WTC11 (cell line): ENCODE results near the gene DHPS. TPM values are rescaled to one million over a fixed set of nuclear protein-coding genes. Genes with fewer than 3 reads are reported as not detected.
A peak's percentile ranks its signal among the peaks of the same experiment; 100 is the strongest.

Experiments used
- ATAC-seq: fragments of 200-7000 bp; cut with Tn5 transposase; 2 replicates; pipeline ENCODE4 v1.10.0; 2021; ENCODE audit warnings: mild to moderate bottlenecking, moderate library complexity
- CTCF ChIA-PET: fragments of 300-600 bp; sonication (Branson Sonifier 250); formaldehyde crosslinking; loops from one replicate; lab custom pipeline; 2021; ENCODE audit warnings: antibody characterized with exemption; lab: Charles Lee
- POLR2A ChIA-PET: fragments of 350-600 bp; sonication (Branson Sonifier 250); formaldehyde crosslinking; loops from one replicate; lab custom pipeline; 2021; ENCODE audit warnings: antibody characterized with exemption; lab: Charles Lee
- DNase-seq: peaks from one replicate; pipeline ENCODE4 v3.0.0; 2021; ENCODE audit warnings: low spot score
- H3K27ac Mint-ChIP-seq: 2 replicates; pipeline ENCODE4 v1.8.0; 2021; ENCODE audit warnings: mixed read lengths
- H3K27me3 Mint-ChIP-seq: 2 replicates; pipeline ENCODE4 v1.8.0; 2021; ENCODE audit warnings: low read depth, mild to moderate bottlenecking, moderate library complexity, mixed read lengths
- H3K36me3 Mint-ChIP-seq: 2 replicates; pipeline ENCODE4 v1.8.0; 2021; ENCODE audit warnings: mixed read lengths
- H3K4me1 Mint-ChIP-seq: 2 replicates; pipeline ENCODE4 v1.8.0; 2022; ENCODE audit warnings: mixed read lengths
- H3K4me3 Mint-ChIP-seq: 2 replicates; pipeline ENCODE4 v1.8.0; 2021; ENCODE audit warnings: mild to moderate bottlenecking, moderate library complexity, mixed read lengths
- H3K9me3 Mint-ChIP-seq: 2 replicates; pipeline ENCODE4 v1.8.0; 2021; ENCODE audit warnings: mixed read lengths
- CBFB ChIP-seq: sonication (generic); formaldehyde crosslinking; IDR thresholded peaks from 2 replicates; pipeline ENCODE4 v1.8.1; 2022; ENCODE audit warnings: mild to moderate bottlenecking, low read depth, missing genetic modification reagents
- CREB1 ChIP-seq: sonication (generic); formaldehyde crosslinking; IDR thresholded peaks from 2 replicates; pipeline ENCODE4 v1.8.0; 2023; ENCODE audit warnings: mild to moderate bottlenecking, missing genetic modification reagents
- CREM ChIP-seq: sonication (generic); formaldehyde crosslinking; IDR thresholded peaks from 2 replicates; pipeline ENCODE4 v1.8.1; 2022; ENCODE audit warnings: mild to moderate bottlenecking, missing genetic modification reagents, moderate library complexity
- ELF4 ChIP-seq: sonication (generic); formaldehyde crosslinking; IDR thresholded peaks from 2 replicates; pipeline ENCODE4 v1.8.1; 2022; ENCODE audit warnings: low read depth, mild to moderate bottlenecking, moderate library complexity, missing genetic modification reagents
- EMX1 ChIP-seq: fragments of 250-450 bp; sonication (Bioruptor Pico); IDR thresholded peaks from 2 replicates; pipeline ENCODE4 v1.8.0; 2021; ENCODE audit warnings: mild to moderate bottlenecking
- ESRRA ChIP-seq: sonication (generic); formaldehyde crosslinking; IDR thresholded peaks from 2 replicates; pipeline ENCODE4 v1.8.1; 2022; ENCODE audit warnings: mild to moderate bottlenecking, missing genetic modification reagents, borderline replicate concordance
- FOXK1 ChIP-seq: sonication (generic); formaldehyde crosslinking; IDR thresholded peaks from 2 replicates; pipeline ENCODE4 v1.8.0; 2022; ENCODE audit warnings: mild to moderate bottlenecking, moderate library complexity, missing genetic modification reagents
- GTF2I ChIP-seq: fragments of 250-450 bp; sonication (Bioruptor Pico); conservative IDR thresholded peaks from 2 replicates; pipeline ENCODE4 v1.4.0; 2021; ENCODE audit warnings: mild to moderate bottlenecking
- IRF2 ChIP-seq: sonication (generic); formaldehyde crosslinking; IDR thresholded peaks from 2 replicates; pipeline ENCODE4 v1.8.0; 2022; ENCODE audit warnings: low read depth, missing genetic modification reagents, borderline replicate concordance
- JAZF1 ChIP-seq: fragments of 250-450 bp; sonication (Bioruptor Pico); IDR thresholded peaks from 2 replicates; pipeline ENCODE4 v1.9.0; 2021; ENCODE audit warnings: moderate library complexity, mild to moderate bottlenecking, inconsistent platforms
- MXD4 ChIP-seq: fragments of 250-450 bp; sonication (Bioruptor Pico); IDR thresholded peaks from 2 replicates; pipeline ENCODE4 v1.8.0; 2021; ENCODE audit warnings: mild to moderate bottlenecking, moderate library complexity, borderline replicate concordance
- NFE2L1 ChIP-seq: sonication (generic); formaldehyde crosslinking; IDR thresholded peaks from 2 replicates; pipeline ENCODE4 v1.8.1; 2023; ENCODE audit warnings: missing genetic modification reagents
- NFYB ChIP-seq: sonication (generic); formaldehyde crosslinking; conservative IDR thresholded peaks from 2 replicates; pipeline ENCODE4 v1.8.0; 2022; ENCODE audit warnings: low read depth, missing genetic modification reagents
- NR2C2 ChIP-seq: sonication (generic); formaldehyde crosslinking; IDR thresholded peaks from 2 replicates; pipeline ENCODE4 v1.8.0; 2022; ENCODE audit warnings: mild to moderate bottlenecking, missing genetic modification reagents
- SP1 ChIP-seq: sonication (generic); formaldehyde crosslinking; conservative IDR thresholded peaks from 2 replicates; pipeline ENCODE4 v1.8.1; 2022; ENCODE audit warnings: missing genetic modification reagents
- TCF7 ChIP-seq: sonication (generic); formaldehyde crosslinking; IDR thresholded peaks from 2 replicates; pipeline ENCODE4 v1.8.0; 2022; ENCODE audit warnings: mild to moderate bottlenecking, low read depth, missing genetic modification reagents, moderate library complexity
- TEAD1 ChIP-seq: sonication (generic); formaldehyde crosslinking; IDR thresholded peaks from 2 replicates; pipeline ENCODE4 v1.8.0; 2022; ENCODE audit warnings: mild to moderate bottlenecking, missing genetic modification reagents
- TP53 ChIP-seq: sonication (generic); formaldehyde crosslinking; IDR thresholded peaks from 2 replicates; pipeline ENCODE4 v1.8.1; 2023; ENCODE audit warnings: mild to moderate bottlenecking, missing genetic modification reagents
- ZNF121 ChIP-seq: sonication (generic); formaldehyde crosslinking; IDR thresholded peaks from 2 replicates; pipeline ENCODE4 v1.8.0; 2023; ENCODE audit warnings: missing genetic modification reagents
- ZNF671 ChIP-seq: fragments of 250-450 bp; sonication (Bioruptor Pico); IDR thresholded peaks from 2 replicates; pipeline ENCODE4 v1.8.0; 2021; ENCODE audit warnings: mild to moderate bottlenecking
- total RNA-seq: library from RNA; stranded (reverse); gene quantifications from 3 replicates; pipeline ENCODE4 v1.2.3, GENCODE V29; 2021
- TF ChIP-seq, protein P1 (sequence below): sonication (generic); formaldehyde crosslinking; IDR thresholded peaks from 2 replicates; pipeline ENCODE4 v1.8.1; 2023; ENCODE audit warnings: mild to moderate bottlenecking, moderate library complexity, missing genetic modification reagents
- TF ChIP-seq, protein P2 (sequence below): sonication (generic); formaldehyde crosslinking; IDR thresholded peaks from 2 replicates; pipeline ENCODE4 v1.8.0; 2022; ENCODE audit warnings: mild to moderate bottlenecking, missing genetic modification reagents
- TF ChIP-seq, protein P3 (sequence below): sonication (generic); formaldehyde crosslinking; conservative IDR thresholded peaks from 2 replicates; pipeline ENCODE4 v1.8.1; 2023; ENCODE audit warnings: mild to moderate bottlenecking, low read depth, missing genetic modification reagents, moderate library complexity
- TF ChIP-seq, protein P4 (sequence below): sonication (generic); formaldehyde crosslinking; IDR thresholded peaks from 2 replicates; pipeline ENCODE4 v1.8.1; 2022; ENCODE audit warnings: mild to moderate bottlenecking, moderate library complexity, missing genetic modification reagents
- TF ChIP-seq, protein P5 (sequence below): sonication (generic); formaldehyde crosslinking; conservative IDR thresholded peaks from 2 replicates; pipeline ENCODE4 v1.8.1; 2022; ENCODE audit warnings: mild to moderate bottlenecking, missing genetic modification reagents
- TF ChIP-seq, protein P6 (sequence below): fragments of 250-450 bp; sonication (Bioruptor Pico); IDR thresholded peaks from 2 replicates; pipeline ENCODE4 v1.9.0; 2021; ENCODE audit warnings: mild to moderate bottlenecking
- TF ChIP-seq, protein P7 (sequence below): fragments of 250-450 bp; sonication (Bioruptor Pico); IDR thresholded peaks from 2 replicates; pipeline ENCODE4 v1.9.0; 2021; ENCODE audit warnings: moderate library complexity, mild to moderate bottlenecking, inconsistent platforms, borderline replicate concordance

Gene DHPS
- total RNA-seq, 1 experiment from 2014 or later: 115 TPM

DNA sequence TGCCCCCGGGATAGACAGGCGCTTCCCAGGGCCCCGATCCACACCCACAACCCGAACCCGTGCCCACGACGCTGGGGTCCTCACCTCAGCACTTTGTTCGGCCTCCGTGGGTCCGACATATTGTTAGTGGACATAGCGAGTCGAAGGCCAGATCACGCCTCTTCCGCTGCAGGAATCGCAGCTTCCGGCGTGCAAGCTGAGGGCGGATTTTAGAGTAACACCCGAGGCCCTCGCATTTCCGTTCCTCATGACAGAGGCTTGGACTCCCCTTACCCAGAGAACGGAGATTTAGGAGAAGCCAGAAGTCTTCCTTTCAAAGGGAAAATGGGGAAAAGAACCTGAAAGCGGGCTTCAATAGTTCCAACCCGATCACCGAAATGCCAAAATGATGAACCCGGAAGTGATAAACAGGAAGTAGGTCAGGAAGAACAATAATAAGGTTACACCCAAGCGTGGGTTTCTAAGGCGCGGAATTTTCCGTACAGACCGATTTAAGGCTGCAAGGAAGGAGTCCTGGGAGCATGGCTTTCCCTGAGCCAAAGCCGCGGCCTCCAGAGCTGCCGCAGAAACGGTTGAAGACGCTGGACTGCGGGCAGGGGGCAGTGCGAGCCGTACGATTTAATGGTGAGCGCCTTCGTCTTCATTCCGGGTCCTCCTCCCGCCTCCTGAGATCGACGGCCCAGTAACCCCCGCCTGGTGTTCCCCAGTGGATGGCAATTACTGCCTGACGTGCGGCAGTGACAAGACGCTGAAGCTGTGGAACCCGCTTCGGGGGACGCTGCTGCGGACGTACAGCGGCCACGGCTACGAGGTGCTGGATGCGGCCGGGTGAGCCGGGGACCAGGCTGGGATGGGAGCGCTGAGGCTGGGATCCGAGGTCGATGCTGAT, 12.2 kb downstream of the DHPS start:
- ChIA-PET CTCF (interaction anchor here (1.0 to 3.1 kb wide), 5 partner anchors 12 to 216 kb away, joined by 3 to 22 read pairs (median 3); partner anchors contain the start of gene DHPS), POLR2A (interaction anchor here (1.2 to 1.4 kb wide), 2 partner anchors 30 to 185 kb away, joined by 3 to 4 read pairs; partner anchors contain the start of gene ZNF709)
- no peaks in the 10 kb centered on the region for H3K27me3 Mint-ChIP-seq
- peaks cover 33% of the 10 kb centered on the region for H3K4me1 Mint-ChIP-seq
- no peaks in the 10 kb centered on the region for H3K9me3 Mint-ChIP-seq
- DNase-seq (peak; percentile 59), ATAC-seq (no peak)
- peak overlapping the region; percentile 98 for H3K4me3 Mint-ChIP-seq
- peaks cover 18% of the 10 kb centered on the region for H3K36me3 Mint-ChIP-seq
- peak overlapping the region; percentile 100 for H3K27ac Mint-ChIP-seq
- TF ChIP-seq, protein P1, sequence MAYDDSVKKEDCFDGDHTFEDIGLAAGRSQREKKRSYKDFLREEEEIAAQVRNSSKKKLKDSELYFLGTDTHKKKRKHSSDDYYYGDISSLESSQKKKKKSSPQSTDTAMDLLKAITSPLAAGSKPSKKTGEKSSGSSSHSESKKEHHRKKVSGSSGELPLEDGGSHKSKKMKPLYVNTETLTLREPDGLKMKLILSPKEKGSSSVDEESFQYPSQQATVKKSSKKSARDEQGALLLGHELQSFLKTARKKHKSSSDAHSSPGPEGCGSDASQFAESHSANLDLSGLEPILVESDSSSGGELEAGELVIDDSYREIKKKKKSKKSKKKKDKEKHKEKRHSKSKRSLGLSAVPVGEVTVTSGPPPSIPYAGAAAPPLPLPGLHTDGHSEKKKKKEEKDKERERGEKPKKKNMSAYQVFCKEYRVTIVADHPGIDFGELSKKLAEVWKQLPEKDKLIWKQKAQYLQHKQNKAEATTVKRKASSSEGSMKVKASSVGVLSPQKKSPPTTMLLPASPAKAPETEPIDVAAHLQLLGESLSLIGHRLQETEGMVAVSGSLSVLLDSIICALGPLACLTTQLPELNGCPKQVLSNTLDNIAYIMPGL: peak; percentile 51; the same call in 1 of the 2 replicates
- TF ChIP-seq MXD4: no peak
- TF ChIP-seq NFYB (CRISPR knock-in tag): no peak; the same call in 1 of the 2 replicates
- TF ChIP-seq, protein P2, sequence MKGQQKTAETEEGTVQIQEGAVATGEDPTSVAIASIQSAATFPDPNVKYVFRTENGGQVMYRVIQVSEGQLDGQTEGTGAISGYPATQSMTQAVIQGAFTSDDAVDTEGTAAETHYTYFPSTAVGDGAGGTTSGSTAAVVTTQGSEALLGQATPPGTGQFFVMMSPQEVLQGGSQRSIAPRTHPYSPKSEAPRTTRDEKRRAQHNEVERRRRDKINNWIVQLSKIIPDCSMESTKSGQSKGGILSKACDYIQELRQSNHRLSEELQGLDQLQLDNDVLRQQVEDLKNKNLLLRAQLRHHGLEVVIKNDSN (CRISPR knock-in tag): peak; percentile 19; the same call in 1 of the 2 replicates
- TF ChIP-seq ESRRA (CRISPR knock-in tag): 0 out of 2 replicates have a peak, but pooled peaks have one; percentile 12
- TF ChIP-seq CREB1 (CRISPR knock-in tag): no peak
- TF ChIP-seq EMX1 (CRISPR knock-in tag): peak; percentile 66; the same call in 1 of the 2 replicates
- no peak; the same call in 1 of the 2 replicates for TF ChIP-seq NR2C2 (CRISPR knock-in tag)
- TF ChIP-seq TEAD1 (CRISPR knock-in tag): no peak; the same call in 1 of the 2 replicates
- no peak for TF ChIP-seq JAZF1 (CRISPR knock-in tag)
- peak; percentile 80 for TF ChIP-seq FOXK1 (CRISPR knock-in tag)
- TF ChIP-seq, protein P3, sequence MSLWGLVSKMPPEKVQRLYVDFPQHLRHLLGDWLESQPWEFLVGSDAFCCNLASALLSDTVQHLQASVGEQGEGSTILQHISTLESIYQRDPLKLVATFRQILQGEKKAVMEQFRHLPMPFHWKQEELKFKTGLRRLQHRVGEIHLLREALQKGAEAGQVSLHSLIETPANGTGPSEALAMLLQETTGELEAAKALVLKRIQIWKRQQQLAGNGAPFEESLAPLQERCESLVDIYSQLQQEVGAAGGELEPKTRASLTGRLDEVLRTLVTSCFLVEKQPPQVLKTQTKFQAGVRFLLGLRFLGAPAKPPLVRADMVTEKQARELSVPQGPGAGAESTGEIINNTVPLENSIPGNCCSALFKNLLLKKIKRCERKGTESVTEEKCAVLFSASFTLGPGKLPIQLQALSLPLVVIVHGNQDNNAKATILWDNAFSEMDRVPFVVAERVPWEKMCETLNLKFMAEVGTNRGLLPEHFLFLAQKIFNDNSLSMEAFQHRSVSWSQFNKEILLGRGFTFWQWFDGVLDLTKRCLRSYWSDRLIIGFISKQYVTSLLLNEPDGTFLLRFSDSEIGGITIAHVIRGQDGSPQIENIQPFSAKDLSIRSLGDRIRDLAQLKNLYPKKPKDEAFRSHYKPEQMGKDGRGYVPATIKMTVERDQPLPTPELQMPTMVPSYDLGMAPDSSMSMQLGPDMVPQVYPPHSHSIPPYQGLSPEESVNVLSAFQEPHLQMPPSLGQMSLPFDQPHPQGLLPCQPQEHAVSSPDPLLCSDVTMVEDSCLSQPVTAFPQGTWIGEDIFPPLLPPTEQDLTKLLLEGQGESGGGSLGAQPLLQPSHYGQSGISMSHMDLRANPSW (CRISPR knock-in tag): no peak
- TF ChIP-seq TP53: no peak
- no peak for TF ChIP-seq CBFB (CRISPR knock-in tag)
- TF ChIP-seq, protein P4, sequence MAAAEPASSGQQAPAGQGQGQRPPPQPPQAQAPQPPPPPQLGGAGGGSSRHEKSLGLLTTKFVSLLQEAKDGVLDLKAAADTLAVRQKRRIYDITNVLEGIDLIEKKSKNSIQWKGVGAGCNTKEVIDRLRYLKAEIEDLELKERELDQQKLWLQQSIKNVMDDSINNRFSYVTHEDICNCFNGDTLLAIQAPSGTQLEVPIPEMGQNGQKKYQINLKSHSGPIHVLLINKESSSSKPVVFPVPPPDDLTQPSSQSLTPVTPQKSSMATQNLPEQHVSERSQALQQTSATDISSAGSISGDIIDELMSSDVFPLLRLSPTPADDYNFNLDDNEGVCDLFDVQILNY (CRISPR knock-in tag): no peak
- TF ChIP-seq, protein P5, sequence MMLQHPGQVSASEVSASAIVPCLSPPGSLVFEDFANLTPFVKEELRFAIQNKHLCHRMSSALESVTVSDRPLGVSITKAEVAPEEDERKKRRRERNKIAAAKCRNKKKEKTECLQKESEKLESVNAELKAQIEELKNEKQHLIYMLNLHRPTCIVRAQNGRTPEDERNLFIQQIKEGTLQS (CRISPR knock-in tag): no peak
- TF ChIP-seq TCF7 (CRISPR knock-in tag): no peak
- TF ChIP-seq GTF2I (CRISPR knock-in tag): no peak
- TF ChIP-seq CREM (CRISPR knock-in tag): peak; percentile 85
- TF ChIP-seq ZNF671 (CRISPR knock-in tag): no peak
- TF ChIP-seq ZNF121 (CRISPR knock-in tag): no peak
- no peak for TF ChIP-seq ELF4
- TF ChIP-seq, protein P6, sequence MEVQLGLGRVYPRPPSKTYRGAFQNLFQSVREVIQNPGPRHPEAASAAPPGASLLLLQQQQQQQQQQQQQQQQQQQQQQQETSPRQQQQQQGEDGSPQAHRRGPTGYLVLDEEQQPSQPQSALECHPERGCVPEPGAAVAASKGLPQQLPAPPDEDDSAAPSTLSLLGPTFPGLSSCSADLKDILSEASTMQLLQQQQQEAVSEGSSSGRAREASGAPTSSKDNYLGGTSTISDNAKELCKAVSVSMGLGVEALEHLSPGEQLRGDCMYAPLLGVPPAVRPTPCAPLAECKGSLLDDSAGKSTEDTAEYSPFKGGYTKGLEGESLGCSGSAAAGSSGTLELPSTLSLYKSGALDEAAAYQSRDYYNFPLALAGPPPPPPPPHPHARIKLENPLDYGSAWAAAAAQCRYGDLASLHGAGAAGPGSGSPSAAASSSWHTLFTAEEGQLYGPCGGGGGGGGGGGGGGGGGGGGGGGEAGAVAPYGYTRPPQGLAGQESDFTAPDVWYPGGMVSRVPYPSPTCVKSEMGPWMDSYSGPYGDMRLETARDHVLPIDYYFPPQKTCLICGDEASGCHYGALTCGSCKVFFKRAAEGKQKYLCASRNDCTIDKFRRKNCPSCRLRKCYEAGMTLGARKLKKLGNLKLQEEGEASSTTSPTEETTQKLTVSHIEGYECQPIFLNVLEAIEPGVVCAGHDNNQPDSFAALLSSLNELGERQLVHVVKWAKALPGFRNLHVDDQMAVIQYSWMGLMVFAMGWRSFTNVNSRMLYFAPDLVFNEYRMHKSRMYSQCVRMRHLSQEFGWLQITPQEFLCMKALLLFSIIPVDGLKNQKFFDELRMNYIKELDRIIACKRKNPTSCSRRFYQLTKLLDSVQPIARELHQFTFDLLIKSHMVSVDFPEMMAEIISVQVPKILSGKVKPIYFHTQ: 0 out of 2 replicates have a peak, but pooled peaks have one; percentile 19
- TF ChIP-seq SP1 (CRISPR knock-in tag): peak; percentile 81
- TF ChIP-seq NFE2L1 (CRISPR knock-in tag): no peak
- TF ChIP-seq, protein P7, sequence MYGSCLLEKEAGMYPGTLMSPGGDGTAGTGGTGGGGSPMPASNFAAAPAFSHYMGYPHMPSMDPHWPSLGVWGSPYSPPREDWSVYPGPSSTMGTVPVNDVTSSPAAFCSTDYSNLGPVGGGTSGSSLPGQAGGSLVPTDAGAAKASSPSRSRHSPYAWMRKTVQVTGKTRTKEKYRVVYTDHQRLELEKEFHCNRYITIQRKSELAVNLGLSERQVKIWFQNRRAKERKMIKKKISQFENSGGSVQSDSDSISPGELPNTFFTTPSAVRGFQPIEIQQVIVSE: no peak
- no peak for TF ChIP-seq IRF2 (CRISPR knock-in tag)
